Esophagus muscularis mucosa (tissue), 4 donors: ENCODE data around the gene FOXL2NB.

Source experiments
- CTCF ChIP-seq, 3 experiments: fragments of 200-600 bp in 2 of 3; fragments of 450-650 bp in 1 of 3; sonication (generic) in 2 of 3; IDR thresholded peaks; one replicate each; pipeline ENCODE4 v1.5.1; 2017 to 2019; ENCODE audit warnings: antibody characterized with exemption in 3 of 3, mild to moderate bottlenecking in 2 of 3, moderate library complexity in 1 of 3
- EP300 ChIP-seq: sonication (generic); formaldehyde crosslinking; IDR thresholded peaks from one replicate; pipeline ENCODE4 v1.6.1; 2017; ENCODE audit warnings: antibody characterized with exemption
- POLR2A ChIP-seq: fragments of 450-650 bp; IDR thresholded peaks from one replicate; pipeline ENCODE4 v1.6.1; 2017; ENCODE audit warnings: antibody characterized with exemption, moderate library complexity, mild to moderate bottlenecking, low read depth
- POLR2AphosphoS5 ChIP-seq, 2 donors: sonication (generic); formaldehyde crosslinking; IDR thresholded peaks; one replicate each; pipeline ENCODE4 v1.6.1; 2017; ENCODE audit warnings: antibody characterized with exemption in 2 of 2

DNA sequence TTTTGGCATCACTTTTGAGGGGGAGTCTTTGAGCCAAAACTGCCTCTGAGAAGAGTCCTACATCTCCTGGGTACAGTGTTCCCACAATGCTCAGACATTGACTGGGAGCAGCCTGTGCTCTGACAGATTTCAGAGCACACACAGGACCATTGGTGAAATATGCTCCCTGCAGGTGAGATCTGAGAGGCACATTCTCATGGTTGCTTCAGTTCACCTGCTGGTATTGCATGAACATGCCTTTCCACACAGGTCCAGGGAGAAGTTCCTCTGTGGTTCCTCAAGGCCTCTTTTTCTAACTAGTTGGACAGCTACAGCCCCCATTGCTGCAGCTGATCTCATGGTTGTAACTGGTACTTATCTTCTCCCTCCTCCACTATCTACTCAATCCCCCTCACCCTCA, 37.1 kb upstream of the FOXL2NB start:
- TF ChIP-seq POLR2A (no peak), CTCF (IDR thresholded peaks at IDR 0.05) (no peak), EP300 (no peak), POLR2AphosphoS5 (IDR thresholded peaks at IDR 0.05) (no peak)
